ENCODE measurements around the gene PSORS1C1.

Gene PSORS1C1

DNA sequence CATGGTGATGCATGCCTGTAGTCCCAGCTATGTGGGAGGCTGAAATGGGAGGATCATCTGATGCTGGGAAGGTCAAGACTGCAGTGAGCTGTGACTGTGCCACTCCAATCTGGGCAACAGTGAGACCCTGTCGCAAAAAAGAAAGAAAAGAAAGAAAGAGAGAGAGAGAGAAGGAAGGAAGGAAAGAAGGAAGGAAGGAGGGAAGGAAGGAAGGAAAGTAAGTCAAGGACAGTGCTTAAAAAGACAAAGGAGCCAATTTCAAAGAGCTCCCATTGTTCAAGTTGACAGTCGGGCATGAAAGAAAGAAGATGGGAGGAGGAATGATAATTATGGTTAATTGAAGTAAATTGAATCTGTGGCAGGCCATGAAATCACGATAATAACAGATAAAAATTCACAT is 18.4 kb upstream of the PSORS1C1 start:
- no peak for DNase-seq

GRCh38 chr6:31096656-31097055 is 17.9 kb upstream of the PSORS1C1 start:
- no peak for DNase-seq

GRCh38 chr6:31098449-31098938 is 16.1 kb upstream of the PSORS1C1 start:
- DNase-seq = no peak

DNA sequence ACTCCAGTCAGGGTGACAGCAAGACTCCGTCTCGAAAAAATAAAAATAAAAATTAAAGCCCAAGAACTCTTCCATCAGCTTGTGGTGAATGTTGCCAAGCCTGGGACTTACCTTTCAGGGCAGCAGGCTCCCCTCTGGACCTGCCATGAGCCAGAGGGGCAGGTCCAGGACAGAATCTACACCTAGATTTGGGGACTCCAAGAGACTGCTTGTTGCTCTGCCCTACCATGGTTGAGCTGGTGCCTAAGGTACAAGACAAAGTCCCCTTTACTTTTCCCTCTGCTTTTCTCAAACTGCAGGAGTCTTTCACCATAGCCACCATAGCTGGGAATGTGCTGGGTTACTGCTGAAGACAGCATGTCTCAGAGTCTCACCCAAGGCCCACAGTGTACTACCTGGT is 11.5 kb upstream of the PSORS1C1 start:
- DNase-seq = no peak

DNA sequence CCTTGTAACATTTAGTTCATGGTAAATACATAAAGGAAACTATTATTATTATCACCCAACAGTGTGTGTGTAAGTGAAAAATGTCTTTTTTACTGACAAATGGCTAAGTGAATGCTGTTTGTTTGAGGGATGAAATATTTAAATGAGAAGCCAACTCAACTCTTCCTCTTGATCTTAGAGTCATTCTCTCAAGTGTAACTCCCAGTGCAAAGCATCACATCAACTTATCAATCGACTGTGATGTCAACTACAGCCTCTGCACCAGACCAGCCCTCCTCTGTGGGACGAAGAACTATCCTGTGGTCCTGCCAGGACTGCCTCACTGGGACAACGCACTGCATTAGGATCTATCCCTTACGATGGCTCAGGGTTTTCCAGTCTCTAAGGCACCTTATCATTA is 7.5 kb upstream of the PSORS1C1 start:
- DNase-seq = no peak

GRCh38 chr6:31110825-31111582 is 3.6 kb upstream of the PSORS1C1 start:
- no peak for DNase-seq

- DNase-seq = no peak
Observed at GRCh38 chr6:31111712-31112111, 2.9 kb upstream of the PSORS1C1 start.

DNA sequence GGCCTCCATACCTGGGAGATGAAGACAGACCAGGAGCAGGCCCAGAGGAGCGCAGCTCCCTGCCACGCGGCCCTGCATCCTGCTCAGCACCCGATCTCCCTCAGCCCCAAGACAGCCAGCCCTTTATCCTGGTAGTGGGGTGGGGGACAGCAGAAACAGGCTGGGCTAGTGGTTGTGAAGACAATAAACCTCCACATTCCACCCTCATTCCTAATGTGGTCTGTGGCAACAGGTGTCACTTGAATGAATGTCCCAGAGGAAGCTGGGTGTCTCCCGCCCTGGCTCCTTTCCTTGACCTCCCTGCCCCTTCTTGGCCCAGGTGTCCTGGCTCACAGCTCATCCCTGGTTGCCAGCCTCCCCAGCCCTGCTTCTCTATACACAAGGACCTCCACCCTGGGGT is 2.1 kb upstream of the PSORS1C1 start, which contains the start of gene C6orf15:
Gene C6orf15 (minus strand): TSS at position 98 of the 400 bp plus-strand sequence. CDS start 20 bp downstream, at position 78.
- no peak for DNase-seq

DNA sequence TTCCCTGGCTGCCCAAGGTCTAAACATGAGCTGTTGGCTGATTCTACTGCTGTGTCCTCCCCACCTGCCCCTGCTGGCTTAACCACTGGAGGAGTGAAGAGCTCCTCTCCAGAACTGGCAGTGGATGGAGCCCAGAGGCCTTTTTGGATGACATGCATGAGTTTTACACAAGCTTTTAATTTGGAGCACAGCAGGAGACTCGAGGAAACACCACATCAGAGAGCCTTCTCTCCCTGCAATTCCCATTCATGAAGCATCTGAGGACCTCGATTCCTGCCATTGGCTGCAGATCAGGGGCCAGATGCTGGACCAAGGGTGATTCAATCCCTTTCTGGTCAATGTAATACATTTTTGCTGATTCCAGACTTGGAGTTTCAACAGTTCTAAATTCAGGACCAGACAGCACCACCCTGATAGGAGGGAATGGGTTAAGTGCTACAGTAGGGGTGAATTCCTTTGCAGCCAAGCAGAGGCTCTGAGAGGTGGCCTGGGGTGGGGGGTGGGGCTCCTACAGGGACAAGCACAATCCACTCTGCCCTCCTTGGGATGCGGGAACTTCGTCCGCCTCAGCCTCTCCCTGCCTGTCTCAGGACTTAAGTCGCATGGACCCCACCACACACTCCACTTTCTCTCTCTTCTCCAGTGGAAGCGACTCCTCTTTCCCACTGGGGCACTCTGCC is 599 bp upstream of the PSORS1C1 start:
- no peak for DNase-seq

- DNase-seq = peak in 3 of 4 experiments; percentile 24 to 59 (median 38)
Observed at GRCh38 chr6:31114970-31115849, 610 bp downstream of the PSORS1C1 start.

DNA sequence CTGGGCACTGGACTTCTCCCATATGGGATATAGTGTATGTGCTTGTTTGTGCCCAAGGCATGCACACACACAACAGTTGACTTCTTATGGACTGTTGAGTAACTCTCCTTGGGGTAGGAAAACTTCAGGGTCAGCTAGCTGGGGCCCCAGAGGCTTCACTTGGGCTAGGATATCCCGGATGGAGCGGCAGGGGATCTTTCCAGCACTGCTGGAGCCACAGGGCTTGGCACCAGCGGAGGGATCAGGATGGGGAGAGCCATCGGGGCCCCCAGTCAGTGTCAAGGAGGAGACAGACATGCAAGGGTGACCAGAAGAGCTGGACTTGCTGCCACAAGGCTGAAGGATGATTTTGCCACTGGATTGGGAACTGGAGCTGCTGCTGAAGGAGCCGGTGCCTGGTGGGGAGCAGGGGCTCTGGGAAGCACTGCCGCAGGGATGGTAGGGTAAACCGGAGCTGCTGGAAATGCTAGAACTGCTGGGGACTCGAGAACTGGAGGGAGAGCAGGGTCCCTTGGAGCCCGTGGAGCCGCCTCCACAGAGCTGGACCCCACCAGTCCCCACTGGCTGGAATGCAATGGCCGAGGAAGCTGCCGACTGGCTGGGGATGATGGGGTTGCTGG is 1.5 kb downstream of the PSORS1C1 start:
- no peak for DNase-seq

GRCh38 chr6:31116661-31117385 is 2.2 kb downstream of the PSORS1C1 start:
- no peak for DNase-seq

DNA sequence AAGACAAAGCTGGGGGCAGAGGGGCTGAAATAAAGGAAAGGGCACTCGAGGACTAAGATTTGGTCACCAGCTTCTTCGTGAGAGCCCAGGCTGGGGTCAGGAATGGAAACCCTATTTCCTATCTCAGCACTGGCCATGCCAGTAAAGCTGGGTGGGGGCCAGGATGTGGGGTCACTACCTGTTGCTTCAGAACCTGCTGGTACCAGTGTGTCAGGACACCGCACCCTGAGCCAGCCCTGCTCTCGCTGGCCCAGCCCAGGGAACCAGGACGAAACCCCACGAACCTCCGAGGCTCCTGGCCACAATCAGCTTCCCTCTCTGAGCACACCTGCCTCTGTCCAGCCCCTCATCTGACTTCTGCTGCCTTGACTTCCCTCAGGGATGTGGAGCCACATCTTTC is 3.6 kb downstream of the PSORS1C1 start:
- no peak for DNase-seq

DNA sequence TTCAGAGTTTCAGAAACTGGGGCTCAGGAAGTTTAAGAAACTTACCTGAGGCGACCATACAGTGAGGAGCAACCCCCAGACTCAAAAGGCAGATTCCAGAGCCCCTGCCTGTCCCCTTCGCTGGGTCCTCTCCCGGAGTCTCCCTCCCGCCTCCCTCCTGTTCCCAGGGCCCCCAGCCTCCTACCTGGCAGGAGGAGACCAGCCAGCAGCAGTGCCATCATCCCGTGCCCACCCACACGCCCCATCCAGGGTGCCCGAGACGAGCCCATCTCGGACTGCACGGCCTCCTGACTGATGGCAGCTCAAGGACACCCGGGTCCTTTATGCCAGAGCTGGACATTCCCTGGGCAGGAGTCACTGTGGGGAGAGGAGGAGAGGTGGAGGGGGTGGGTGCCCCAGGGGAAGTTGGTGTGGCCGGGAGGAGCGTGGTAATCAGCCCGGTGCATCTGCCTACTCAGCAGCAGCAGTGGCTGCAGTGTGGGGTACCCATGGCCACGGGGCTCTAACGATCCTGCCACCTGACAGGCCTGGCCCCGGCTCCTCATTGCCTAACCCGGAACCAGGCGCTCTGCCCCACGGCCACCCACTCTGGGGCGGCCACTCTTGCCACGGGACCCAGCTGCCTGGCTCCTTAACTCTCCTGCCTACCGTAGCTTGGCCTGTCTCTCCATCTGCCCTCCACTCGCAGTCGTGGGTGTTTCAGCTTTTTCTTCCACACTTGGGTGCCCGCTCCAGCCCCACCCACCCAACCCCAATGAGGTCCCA is 5.7 kb downstream of the PSORS1C1 start, which contains the start of gene CDSN:
Gene CDSN (minus strand): TSS at position 296 of the 765 bp plus-strand sequence. CDS start 27 bp downstream, at position 269.
- no peak for DNase-seq

- no peak for DNase-seq
Observed at GRCh38 chr6:31121131-31121790, 6.7 kb downstream of the PSORS1C1 start.

DNA sequence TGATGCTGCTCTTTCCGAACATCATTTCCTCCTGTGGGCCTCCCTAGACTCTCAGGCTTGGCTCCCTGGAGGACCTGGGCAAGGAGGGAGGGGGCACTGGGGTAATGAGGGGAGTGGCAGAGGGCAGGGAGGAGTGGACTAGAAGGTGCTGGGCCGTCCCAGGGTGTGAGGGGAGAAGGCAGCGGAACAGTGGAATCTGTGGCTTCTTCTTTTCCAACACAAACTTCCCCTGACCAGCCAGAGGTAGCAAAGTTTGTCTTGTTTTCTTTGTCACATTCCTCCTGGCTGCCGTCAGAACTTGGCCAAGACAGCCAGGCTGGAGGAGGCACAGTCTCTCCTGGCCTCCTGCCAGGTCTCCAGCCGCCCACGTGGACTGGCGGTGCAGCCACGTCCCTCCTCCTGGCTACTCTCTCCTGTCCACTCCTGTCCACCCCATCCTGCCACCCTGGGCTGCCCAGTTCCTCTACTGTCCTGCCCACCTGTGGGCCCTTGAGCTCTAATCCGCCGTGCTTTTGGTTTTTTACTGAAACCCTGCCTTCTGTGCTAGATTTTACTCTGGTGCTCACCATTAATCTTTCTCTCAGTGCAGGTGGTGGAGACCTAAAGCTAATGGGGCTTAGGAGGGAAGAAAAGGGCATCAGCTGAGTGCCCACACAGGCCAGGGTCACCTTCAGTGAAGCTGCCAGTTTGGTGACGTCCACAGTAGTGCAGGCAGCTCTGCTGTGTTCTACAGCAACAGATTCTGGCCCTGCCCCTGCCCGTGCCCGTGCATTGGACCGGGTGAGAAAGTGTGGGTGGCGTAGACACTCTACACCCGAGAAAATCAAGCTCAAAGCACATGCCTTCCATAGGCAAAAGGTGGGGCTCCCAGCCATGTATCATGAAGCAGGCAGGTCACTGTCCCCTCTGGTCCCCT is 8.4 kb downstream of the PSORS1C1 start:
- DNase-seq = peak in 3 of 4 experiments; percentile 10 to 41 (median 19)

GRCh38 chr6:31125162-31125561 is 10.6 kb downstream of the PSORS1C1 start:
- peak in 2 of 4 experiments; percentile 6 to 23 for DNase-seq

DNA sequence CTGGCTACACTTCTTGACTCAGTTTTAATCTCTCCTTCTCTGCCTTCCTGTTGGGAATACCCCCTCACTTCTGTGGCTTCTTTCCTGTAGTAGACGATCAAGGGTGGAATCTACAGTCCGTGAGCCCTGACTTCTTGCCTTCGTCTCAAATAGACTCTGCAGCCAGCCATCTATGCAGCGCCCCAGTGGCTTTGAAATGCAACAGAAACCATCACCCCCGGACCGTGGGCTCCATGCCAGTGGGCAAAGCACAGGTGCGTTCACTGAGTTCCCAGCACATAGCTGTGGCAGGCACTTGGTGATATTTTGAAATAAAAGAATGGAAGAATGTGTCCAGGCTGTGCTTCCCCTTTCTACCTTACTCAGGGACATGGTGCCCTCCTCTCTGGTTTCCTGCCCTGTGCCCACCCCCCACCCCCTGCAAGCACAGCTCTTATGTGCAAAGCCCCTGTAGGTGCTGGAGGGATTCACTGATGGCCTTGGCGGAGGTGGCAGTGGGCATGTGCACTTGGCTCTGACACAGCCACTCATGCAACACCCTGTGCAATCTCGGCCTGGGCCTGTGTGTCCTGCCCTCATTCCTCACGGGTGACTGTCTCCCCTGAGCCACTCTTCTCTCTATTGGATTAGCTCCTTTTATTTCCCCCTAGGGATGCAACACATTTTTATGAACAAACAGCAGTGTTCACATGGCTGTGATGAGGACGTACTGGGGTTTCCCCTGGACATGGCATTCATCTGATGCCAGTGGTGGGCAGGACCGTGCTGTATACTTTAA is 11.2 kb downstream of the PSORS1C1 start:
- DNase-seq = no peak

Data from suppressor macrophage (primary cell).